Stimulated activated memory B cell treated with anti-CD40 and anti-IgM and Interleukin-4, amounts not matched to agents 10 μg/mL and 1 μg/mL and 100 μg/mL, for 72 hours (primary cell): ENCODE data around the gene VDR.

Experiments used
- ATAC-seq: fragments of 150-1000 bp; cut with Tn5 transposase; 2 replicates; pipeline ENCODE4 v1.10.0; 2021
- H3K27ac Mint-ChIP-seq: one replicate; pipeline ENCODE4 v1.8.0; 2022; ENCODE audit warnings: mild to moderate bottlenecking, mixed read lengths
- H3K27me3 Mint-ChIP-seq: one replicate; pipeline ENCODE4 v1.8.0; 2022; ENCODE audit warnings: mixed read lengths
- H3K36me3 Mint-ChIP-seq: one replicate; pipeline ENCODE4 v1.8.0; 2022; ENCODE audit warnings: mixed read lengths
- H3K4me1 Mint-ChIP-seq: one replicate; pipeline ENCODE4 v1.8.0; 2022; ENCODE audit warnings: mixed read lengths
- H3K4me3 Mint-ChIP-seq: one replicate; pipeline ENCODE4 v1.8.0; 2022; ENCODE audit warnings: mild to moderate bottlenecking, moderate library complexity, mixed read lengths
- H3K9me3 Mint-ChIP-seq: one replicate; pipeline ENCODE4 v1.8.0; 2022; ENCODE audit warnings: mixed read lengths

VDR gene

GRCh38 chr12:47889040-47889439 lies 15.8 kb downstream of the VDR start:
- Mint-ChIP-seq H3K4me1 (peaks cover 55% of the 10 kb centered on the region), H3K27me3 (peaks cover 4% of the 10 kb centered on the region), H3K9me3 (no peaks in the 10 kb centered on the region), H3K27ac (peak overlapping the region; percentile 35), H3K4me3 (no peak overlapping the region), H3K36me3 (peaks cover 31% of the 10 kb centered on the region)
- peak; percentile 54 for ATAC-seq

- peaks cover 55% of the 10 kb centered on the region for H3K4me1 Mint-ChIP-seq
- H3K27me3 Mint-ChIP-seq, result no peaks in the 10 kb centered on the region
- H3K27ac Mint-ChIP-seq, result no peak overlapping the region
- peaks cover 31% of the 10 kb centered on the region for H3K36me3 Mint-ChIP-seq
- no peak for ATAC-seq
- no peaks in the 10 kb centered on the region for H3K9me3 Mint-ChIP-seq
- no peak overlapping the region for H3K4me3 Mint-ChIP-seq
These were observed 16.5 kb downstream of the VDR start for GRCh38 chr12:47888153-47888819.

- ATAC-seq, result no peak
- Mint-ChIP-seq H3K36me3 (peaks cover 24% of the 10 kb centered on the region), H3K27ac (no peak overlapping the region), H3K9me3 (no peaks in the 10 kb centered on the region), H3K27me3 (peaks cover 7% of the 10 kb centered on the region), H3K4me1 (peaks cover 60% of the 10 kb centered on the region), H3K4me3 (no peak overlapping the region)
These were observed 17.3 kb downstream of the VDR start for GRCh38 chr12:47887529-47887928.

- Mint-ChIP-seq H3K27me3 (peaks cover 15% of the 10 kb centered on the region), H3K9me3 (no peaks in the 10 kb centered on the region), H3K27ac (no peak overlapping the region), H3K4me1 (peaks cover 69% of the 10 kb centered on the region), H3K4me3 (no peak overlapping the region), H3K36me3 (peaks cover 24% of the 10 kb centered on the region)
- no peak for ATAC-seq
These were observed 18.1 kb downstream of the VDR start for GRCh38 chr12:47886510-47887240.

GRCh38 chr12:47885566-47885965 lies 19.2 kb downstream of the VDR start:
- Mint-ChIP-seq H3K27ac (peak overlapping the region; percentile 69), H3K9me3 (no peaks in the 10 kb centered on the region), H3K4me1 (peaks cover 71% of the 10 kb centered on the region), H3K27me3 (peaks cover 19% of the 10 kb centered on the region), H3K4me3 (no peak overlapping the region), H3K36me3 (peaks cover 21% of the 10 kb centered on the region)
- ATAC-seq, result no peak

- H3K36me3 Mint-ChIP-seq, result peaks cover 20% of the 10 kb centered on the region
- peak; percentile 89 for ATAC-seq
- peaks cover 19% of the 10 kb centered on the region for H3K27me3 Mint-ChIP-seq
- peak overlapping the region; percentile 69 for H3K27ac Mint-ChIP-seq
- peak overlapping the region; percentile 2 for H3K4me3 Mint-ChIP-seq
- H3K4me1 Mint-ChIP-seq, result peaks cover 71% of the 10 kb centered on the region
- H3K9me3 Mint-ChIP-seq, result no peaks in the 10 kb centered on the region
These were observed 19.7 kb downstream of the VDR start for GRCh38 chr12:47885012-47885501.

- peaks cover 26% of the 10 kb centered on the region for H3K36me3 Mint-ChIP-seq
- H3K27ac Mint-ChIP-seq, result peak overlapping the region; percentile 69
- H3K4me3 Mint-ChIP-seq, result peak overlapping the region; percentile 2
- peaks cover 21% of the 10 kb centered on the region for H3K27me3 Mint-ChIP-seq
- H3K4me1 Mint-ChIP-seq, result peaks cover 71% of the 10 kb centered on the region
- no peak for ATAC-seq
- no peaks in the 10 kb centered on the region for H3K9me3 Mint-ChIP-seq
These were observed 20.3 kb downstream of the VDR start for GRCh38 chr12:47884501-47884900.

- no peak for ATAC-seq
- peak overlapping the region; percentile 69 for H3K27ac Mint-ChIP-seq
- H3K4me1 Mint-ChIP-seq, result peaks cover 63% of the 10 kb centered on the region
- H3K9me3 Mint-ChIP-seq, result no peaks in the 10 kb centered on the region
- peaks cover 30% of the 10 kb centered on the region for H3K36me3 Mint-ChIP-seq
- H3K4me3 Mint-ChIP-seq, result peak overlapping the region; percentile 59
- H3K27me3 Mint-ChIP-seq, result peaks cover 26% of the 10 kb centered on the region
These were observed 21.1 kb downstream of the VDR start for GRCh38 chr12:47883663-47884195.

- peaks cover 57% of the 10 kb centered on the region for H3K4me1 Mint-ChIP-seq
- peaks cover 37% of the 10 kb centered on the region for H3K36me3 Mint-ChIP-seq
- no peaks in the 10 kb centered on the region for H3K9me3 Mint-ChIP-seq
- H3K27ac Mint-ChIP-seq, result peak overlapping the region; percentile 69
- H3K27me3 Mint-ChIP-seq, result peaks cover 26% of the 10 kb centered on the region
- peak; percentile 64 for ATAC-seq
- peak overlapping the region; percentile 62 for H3K4me3 Mint-ChIP-seq
These were observed 21.8 kb downstream of the VDR start for GRCh38 chr12:47882781-47883546.

- peak overlapping the region; percentile 60 for H3K4me3 Mint-ChIP-seq
- H3K36me3 Mint-ChIP-seq, result peaks cover 35% of the 10 kb centered on the region
- no peak for ATAC-seq
- peak overlapping the region; percentile 69 for H3K27ac Mint-ChIP-seq
- no peaks in the 10 kb centered on the region for H3K9me3 Mint-ChIP-seq
- H3K27me3 Mint-ChIP-seq, result peaks cover 26% of the 10 kb centered on the region
- H3K4me1 Mint-ChIP-seq, result peaks cover 52% of the 10 kb centered on the region
These were observed 22.9 kb downstream of the VDR start for GRCh38 chr12:47881826-47882427.

- Mint-ChIP-seq H3K9me3 (no peaks in the 10 kb centered on the region), H3K27ac (no peak overlapping the region), H3K4me1 (peaks cover 46% of the 10 kb centered on the region), H3K36me3 (peaks cover 39% of the 10 kb centered on the region), H3K4me3 (no peak overlapping the region), H3K27me3 (peaks cover 26% of the 10 kb centered on the region)
- no peak for ATAC-seq
These were observed 23.7 kb downstream of the VDR start for GRCh38 chr12:47881051-47881450.

GRCh38 chr12:47878918-47879481 lies 25.8 kb downstream of the VDR start:
- Mint-ChIP-seq H3K9me3 (no peaks in the 10 kb centered on the region), H3K27ac (no peak overlapping the region), H3K27me3 (peaks cover 26% of the 10 kb centered on the region), H3K4me1 (peaks cover 26% of the 10 kb centered on the region), H3K36me3 (peaks cover 54% of the 10 kb centered on the region), H3K4me3 (no peak overlapping the region)
- no peak for ATAC-seq

- H3K4me1 Mint-ChIP-seq, result peaks cover 20% of the 10 kb centered on the region
- H3K9me3 Mint-ChIP-seq, result no peaks in the 10 kb centered on the region
- no peak overlapping the region for H3K4me3 Mint-ChIP-seq
- no peak overlapping the region for H3K27ac Mint-ChIP-seq
- no peak for ATAC-seq
- H3K36me3 Mint-ChIP-seq, result peaks cover 57% of the 10 kb centered on the region
- H3K27me3 Mint-ChIP-seq, result peaks cover 26% of the 10 kb centered on the region
These were observed 26.4 kb downstream of the VDR start for GRCh38 chr12:47878293-47878917.

GRCh38 chr12:47877081-47877480 lies 27.7 kb downstream of the VDR start:
- H3K4me3 Mint-ChIP-seq, result no peak overlapping the region
- H3K4me1 Mint-ChIP-seq, result peaks cover 10% of the 10 kb centered on the region
- H3K36me3 Mint-ChIP-seq, result peaks cover 62% of the 10 kb centered on the region
- no peaks in the 10 kb centered on the region for H3K9me3 Mint-ChIP-seq
- H3K27me3 Mint-ChIP-seq, result peaks cover 15% of the 10 kb centered on the region
- ATAC-seq, result no peak
- no peak overlapping the region for H3K27ac Mint-ChIP-seq
